ENCODE measurements around the gene SMC3. TPM values are rescaled to one million over a fixed set of nuclear protein-coding genes. Genes with fewer than 3 reads are reported as not detected.
"Not testable (repeated sequence)": the region's sequence is repeated elsewhere in the genome, so short reads cannot be mapped to it uniquely, and the experiment has no call there.

SMC3 gene
- total RNA-seq, 1 experiment from 2014 or later = 64.3 TPM

DNA sequence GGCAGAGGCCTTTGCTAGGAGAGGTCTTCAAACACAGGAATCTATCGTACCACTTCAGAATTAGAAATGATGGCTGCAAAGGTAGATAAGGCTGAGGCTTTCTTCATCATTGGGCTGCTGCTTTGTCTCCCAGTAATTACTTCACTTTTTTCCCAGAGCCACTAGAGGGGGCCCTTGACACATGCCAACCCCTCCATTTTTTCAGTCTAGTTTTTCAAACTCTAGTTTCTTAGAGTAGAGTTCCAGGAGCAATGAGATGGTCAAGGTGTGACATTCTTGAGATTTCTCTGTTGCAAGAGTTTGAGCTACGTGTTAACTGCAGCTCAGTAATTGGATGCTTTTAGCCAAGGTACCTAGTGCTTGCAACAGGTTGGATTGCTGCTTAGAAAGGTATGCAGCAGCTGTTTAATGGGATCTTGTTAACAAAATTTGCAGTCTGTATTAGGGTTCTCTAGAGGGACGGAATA lies 42.8 kb downstream of the SMC3 start:
- Histone ChIP-seq H3K4me1 (ENCODE audit: control insufficient read depth in 1 of 2, insufficient read depth in 2 of 2, low read length in 2 of 2) (peaks cover 0 to 9% of the 10 kb centered on the region in 2 experiments; a peak in 1 of 4 replicates), H2AFZ (ENCODE audit: low read depth, low read length, poor library complexity, severe bottlenecking) (no peak overlapping the region), H3K4me2 (ENCODE audit: low read length) (no peak overlapping the region), H3K9me3 (ENCODE audit: control insufficient read depth in 1 of 2, insufficient read depth in 1 of 2, low read depth in 1 of 2, low read length in 2 of 2) (no peaks in the 10 kb centered on the region), H4K20me1 (ENCODE audit: insufficient read depth) (no peaks in the 10 kb centered on the region), H3K79me2 (ENCODE audit: insufficient read depth, low read length) (no peaks in the 10 kb centered on the region), H3K4me3 (replicated peaks in 1 of 2; ENCODE audit: low read depth in 1 of 2, low read length in 2 of 2) (no peak overlapping the region), H3K9me2 (ENCODE audit: insufficient read depth) (no peaks in the 10 kb centered on the region), H3K27me3 (ENCODE audit: insufficient read depth, low read length) (0 out of 2 replicates have a peak, but pooled peaks cover 4% of the 10 kb centered on the region), H3K36me3 (ENCODE audit: control insufficient read depth in 1 of 2, insufficient read depth in 2 of 2, low read length in 2 of 2) (peaks cover 8 to 13% of the 10 kb centered on the region in 2 experiments), H3K9ac (ENCODE audit: low read length) (no peak overlapping the region; the same call in 1 of the 2 replicates), H3K27ac (ENCODE audit: low read depth, low read length) (no peak overlapping the region)
- ChIA-PET POLR2A (no interaction called here), RAD21 (ENCODE audit: low non-redundant PET in 1 of 2, low total read pairs in 2 of 2, uncharacterized antibody in 2 of 2, unreplicated experiment in 2 of 2) (interaction anchor here in 1 of 2 experiments (0.9 to 1.1 kb wide), 2 partner anchors 135 to 304 kb away, joined by 3 read pairs; no protein-coding TSS in a partner anchor), CTCF (interaction anchor here (0.9 to 1.4 kb wide), 4 partner anchors 10 to 136 kb away, joined by 3 to 5 read pairs (median 4); no protein-coding TSS in a partner anchor)
- intact Hi-C loops (cut with micrococcal nuclease) = loop anchor here (1.0 to 10.0 kb wide), 7 partner anchors 62 to 984 kb away; no protein-coding TSS in a partner anchor
- ATAC-seq (peak; percentile 80), DNase-seq (ENCODE audit: low read depth, low spot score) (peak; percentile 49)
- TF ChIP-seq, protein P1, sequence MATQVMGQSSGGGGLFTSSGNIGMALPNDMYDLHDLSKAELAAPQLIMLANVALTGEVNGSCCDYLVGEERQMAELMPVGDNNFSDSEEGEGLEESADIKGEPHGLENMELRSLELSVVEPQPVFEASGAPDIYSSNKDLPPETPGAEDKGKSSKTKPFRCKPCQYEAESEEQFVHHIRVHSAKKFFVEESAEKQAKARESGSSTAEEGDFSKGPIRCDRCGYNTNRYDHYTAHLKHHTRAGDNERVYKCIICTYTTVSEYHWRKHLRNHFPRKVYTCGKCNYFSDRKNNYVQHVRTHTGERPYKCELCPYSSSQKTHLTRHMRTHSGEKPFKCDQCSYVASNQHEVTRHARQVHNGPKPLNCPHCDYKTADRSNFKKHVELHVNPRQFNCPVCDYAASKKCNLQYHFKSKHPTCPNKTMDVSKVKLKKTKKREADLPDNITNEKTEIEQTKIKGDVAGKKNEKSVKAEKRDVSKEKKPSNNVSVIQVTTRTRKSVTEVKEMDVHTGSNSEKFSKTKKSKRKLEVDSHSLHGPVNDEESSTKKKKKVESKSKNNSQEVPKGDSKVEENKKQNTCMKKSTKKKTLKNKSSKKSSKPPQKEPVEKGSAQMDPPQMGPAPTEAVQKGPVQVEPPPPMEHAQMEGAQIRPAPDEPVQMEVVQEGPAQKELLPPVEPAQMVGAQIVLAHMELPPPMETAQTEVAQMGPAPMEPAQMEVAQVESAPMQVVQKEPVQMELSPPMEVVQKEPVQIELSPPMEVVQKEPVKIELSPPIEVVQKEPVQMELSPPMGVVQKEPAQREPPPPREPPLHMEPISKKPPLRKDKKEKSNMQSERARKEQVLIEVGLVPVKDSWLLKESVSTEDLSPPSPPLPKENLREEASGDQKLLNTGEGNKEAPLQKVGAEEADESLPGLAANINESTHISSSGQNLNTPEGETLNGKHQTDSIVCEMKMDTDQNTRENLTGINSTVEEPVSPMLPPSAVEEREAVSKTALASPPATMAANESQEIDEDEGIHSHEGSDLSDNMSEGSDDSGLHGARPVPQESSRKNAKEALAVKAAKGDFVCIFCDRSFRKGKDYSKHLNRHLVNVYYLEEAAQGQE (IDR thresholded peaks at IDR 0.05; ENCODE audit: low read depth) = no peak
- TF ChIP-seq RAD21 (IDR thresholded peaks at IDR 0.05; ENCODE audit: low read depth) = peak; percentile 99
- TF ChIP-seq, protein P2, sequence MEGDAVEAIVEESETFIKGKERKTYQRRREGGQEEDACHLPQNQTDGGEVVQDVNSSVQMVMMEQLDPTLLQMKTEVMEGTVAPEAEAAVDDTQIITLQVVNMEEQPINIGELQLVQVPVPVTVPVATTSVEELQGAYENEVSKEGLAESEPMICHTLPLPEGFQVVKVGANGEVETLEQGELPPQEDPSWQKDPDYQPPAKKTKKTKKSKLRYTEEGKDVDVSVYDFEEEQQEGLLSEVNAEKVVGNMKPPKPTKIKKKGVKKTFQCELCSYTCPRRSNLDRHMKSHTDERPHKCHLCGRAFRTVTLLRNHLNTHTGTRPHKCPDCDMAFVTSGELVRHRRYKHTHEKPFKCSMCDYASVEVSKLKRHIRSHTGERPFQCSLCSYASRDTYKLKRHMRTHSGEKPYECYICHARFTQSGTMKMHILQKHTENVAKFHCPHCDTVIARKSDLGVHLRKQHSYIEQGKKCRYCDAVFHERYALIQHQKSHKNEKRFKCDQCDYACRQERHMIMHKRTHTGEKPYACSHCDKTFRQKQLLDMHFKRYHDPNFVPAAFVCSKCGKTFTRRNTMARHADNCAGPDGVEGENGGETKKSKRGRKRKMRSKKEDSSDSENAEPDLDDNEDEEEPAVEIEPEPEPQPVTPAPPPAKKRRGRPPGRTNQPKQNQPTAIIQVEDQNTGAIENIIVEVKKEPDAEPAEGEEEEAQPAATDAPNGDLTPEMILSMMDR (IDR thresholded peaks at IDR 0.05 in 2 of 3, conservative IDR thresholded peaks at IDR 0.05 in 1 of 3; ENCODE audit: borderline replicate concordance in 1 of 3, insufficient read depth in 1 of 3, low read depth in 2 of 3, low read length in 2 of 3) = peak; percentile 94 to 99 (median 95)
- BruUV-seq (replicated peaks) = no TSS peak

DNA sequence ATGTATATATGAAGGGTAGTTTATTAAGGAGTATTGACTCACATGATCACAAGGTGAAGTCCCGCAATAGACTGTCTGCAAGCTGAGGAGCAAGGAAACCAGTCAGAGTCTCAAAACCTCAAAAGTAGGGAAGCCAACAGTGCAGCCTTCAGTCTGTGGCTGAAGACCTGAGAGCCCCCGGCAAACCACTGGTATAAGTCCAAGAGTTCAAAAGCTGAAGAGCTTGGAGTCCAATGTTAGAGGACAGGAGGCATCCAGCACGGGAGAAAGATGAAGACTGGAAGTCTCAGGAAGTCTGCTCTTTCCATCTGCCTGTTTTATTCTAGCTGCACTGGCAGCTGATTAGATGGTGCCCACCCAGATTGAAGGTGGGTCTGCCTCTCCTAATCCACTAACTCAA lies 43.3 kb downstream of the SMC3 start:
- ChIA-PET CTCF (interaction anchor here (0.9 to 1.4 kb wide), 7 partner anchors 10 to 283 kb away, joined by 3 to 5 read pairs (median 3); no protein-coding TSS in a partner anchor), RAD21 (ENCODE audit: low non-redundant PET in 1 of 2, low total read pairs in 2 of 2, uncharacterized antibody in 2 of 2, unreplicated experiment in 2 of 2) (interaction anchor here in 1 of 2 experiments (0.9 to 1.1 kb wide), 2 partner anchors 135 to 304 kb away, joined by 3 read pairs; no protein-coding TSS in a partner anchor)
- ATAC-seq; H3K27ac ChIP-seq (ENCODE audit: low read depth, low read length); DNase-seq (ENCODE audit: low read depth, low spot score); H3K36me3 ChIP-seq (ENCODE audit: control insufficient read depth in 1 of 2, insufficient read depth in 2 of 2, low read length in 2 of 2); H3K9me2 ChIP-seq (ENCODE audit: insufficient read depth); H4K20me1 ChIP-seq (ENCODE audit: insufficient read depth); H3K27me3 ChIP-seq (ENCODE audit: insufficient read depth, low read length); H3K4me3 ChIP-seq (replicated peaks in 1 of 2; ENCODE audit: low read depth in 1 of 2, low read length in 2 of 2); H2AFZ ChIP-seq (ENCODE audit: low read depth, low read length, poor library complexity, severe bottlenecking); H3K4me2 ChIP-seq (ENCODE audit: low read length); H3K79me2 ChIP-seq (ENCODE audit: insufficient read depth, low read length); POLR2A ChIA-PET; H3K4me1 ChIP-seq (ENCODE audit: control insufficient read depth in 1 of 2, insufficient read depth in 2 of 2, low read length in 2 of 2); BruUV-seq (replicated peaks); H3K9ac ChIP-seq (ENCODE audit: low read length); H3K9me3 ChIP-seq (ENCODE audit: control insufficient read depth in 1 of 2, insufficient read depth in 1 of 2, low read depth in 1 of 2, low read length in 2 of 2): not testable (repeated sequence)
- intact Hi-C loops (cut with micrococcal nuclease) = loop anchor here (1.0 to 10.0 kb wide), 7 partner anchors 62 to 984 kb away; no protein-coding TSS in a partner anchor

All from HCT116 (cell line).